Smooth muscle cell (in vitro differentiated cells): ENCODE results near the gene NXPH3. TPM values are rescaled to one million over a fixed set of nuclear protein-coding genes. Genes with fewer than 3 reads are reported as not detected.

ENCODE experiments used
- DNase-seq: peaks from one replicate; lab custom pipeline; 2025; ENCODE audit not compliant: unreplicated experiment; lab: John Stamatoyannopoulos, UW
- H2AFZ ChIP-seq: fragments of 200-600 bp; sonication (generic); 2 replicates; pipeline ENCODE4 v1.6.0; 2016; ENCODE audit warnings: antibody characterized with exemption, low read depth, mild to moderate bottlenecking
- H3F3A ChIP-seq: fragments of 200-600 bp; sonication (generic); 2 replicates; pipeline ENCODE4 v1.6.0; 2017; ENCODE audit warnings: antibody characterized with exemption, low read depth
- H3K27ac ChIP-seq: fragments of 200-600 bp; sonication (generic); 2 replicates; pipeline ENCODE4 v1.5.1; 2016; ENCODE audit warnings: low read depth, mild to moderate bottlenecking
- H3K27me3 ChIP-seq: fragments of 200-600 bp; sonication (generic); 2 replicates; pipeline ENCODE4 v1.6.1; 2016; ENCODE audit warnings: low read depth, mild to moderate bottlenecking
- H3K36me3 ChIP-seq: fragments of 200-600 bp; sonication (generic); 2 replicates; pipeline ENCODE4 v1.5.1; 2016; ENCODE audit warnings: low read depth
- H3K4me1 ChIP-seq: fragments of 200-600 bp; sonication (generic); 2 replicates; pipeline ENCODE4 v1.5.1; 2016; ENCODE audit warnings: low read depth
- H3K4me2 ChIP-seq: fragments of 200-600 bp; sonication (generic); 2 replicates; pipeline ENCODE4 v1.6.0; 2016; ENCODE audit warnings: mild to moderate bottlenecking
- H3K4me3 ChIP-seq: fragments of 200-600 bp; sonication (generic); 2 replicates; pipeline ENCODE4 v1.5.1; 2016; ENCODE audit warnings: mild to moderate bottlenecking
- H3K79me2 ChIP-seq: fragments of 200-600 bp; sonication (generic); 2 replicates; pipeline ENCODE4 v1.6.0; 2016; ENCODE audit warnings: low read depth, mild to moderate bottlenecking
- H3K9ac ChIP-seq: fragments of 200-600 bp; sonication (generic); 2 replicates; pipeline ENCODE4 v1.6.0; 2016; ENCODE audit warnings: low read depth
- H3K9me3 ChIP-seq: fragments of 200-600 bp; sonication (generic); replicated peaks from 2 replicates; pipeline ENCODE4 v1.5.1; 2016; ENCODE audit warnings: low read depth
- H4K20me1 ChIP-seq: fragments of 200-600 bp; sonication (generic); 2 replicates; pipeline ENCODE4 v1.6.0; 2016; ENCODE audit warnings: low read depth
- WGBS: methylation state at CpG from one replicate; pipeline ENCODE4 v1.1.7; 2016; ENCODE audit warnings: low lambda C conversion rate; 5-methylcytosine and 5-hydroxymethylcytosine counted together
- polyA plus RNA-seq: library from polyadenylated mRNA; unstranded; fragments of >200 nt; fragmentation: Nextera tagmentation; extraction: Ambion mirVana; gene quantifications from 2 replicates; pipeline ENCODE4 v1.2.1, GENCODE V29; 2016
- total RNA-seq: library from RNA; depleted of rRNA; stranded (reverse); fragments of >200 nt; gene quantifications from 2 replicates; pipeline ENCODE4 v1.2.3, GENCODE V29; 2014
- TF ChIP-seq, protein P1 (sequence below): fragments of 200-600 bp; sonication (generic); IDR thresholded peaks from 2 replicates; pipeline ENCODE4 v1.5.1; 2017; ENCODE audit warnings: borderline replicate concordance, mild to moderate bottlenecking, antibody characterized with exemption; ENCODE audit not compliant: insufficient read depth, poor library complexity, severe bottlenecking

The NXPH3 gene
- total and polyA plus RNA-seq, 2 experiments from 2014 or later: 1.5 to 3.6 TPM

DNA sequence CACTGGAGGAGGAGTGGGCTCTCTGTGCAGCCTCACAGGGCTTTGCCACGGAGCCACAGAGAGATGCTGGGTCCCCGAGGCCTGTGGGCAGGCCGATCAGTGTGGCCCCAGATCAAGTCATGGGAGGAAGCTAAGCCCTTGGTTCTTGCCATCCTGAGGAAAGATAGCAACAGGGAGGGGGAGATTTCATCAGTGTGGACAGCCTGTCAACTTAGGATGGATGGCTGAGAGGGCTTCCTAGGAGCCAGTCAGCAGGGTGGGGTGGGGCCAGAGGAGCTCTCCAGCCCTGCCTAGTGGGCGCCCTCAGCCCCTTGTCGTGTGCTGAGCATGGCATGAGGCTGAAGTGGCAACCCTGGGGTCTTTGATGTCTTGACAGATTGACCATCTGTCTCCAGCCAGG lies 3.9 kb downstream of the NXPH3 start:
- no peaks in the 10 kb centered on the region for H3K79me2 ChIP-seq
- no peaks in the 10 kb centered on the region for H4K20me1 ChIP-seq
- H3F3A ChIP-seq: no peaks in the 10 kb centered on the region
- TF ChIP-seq, protein P1, sequence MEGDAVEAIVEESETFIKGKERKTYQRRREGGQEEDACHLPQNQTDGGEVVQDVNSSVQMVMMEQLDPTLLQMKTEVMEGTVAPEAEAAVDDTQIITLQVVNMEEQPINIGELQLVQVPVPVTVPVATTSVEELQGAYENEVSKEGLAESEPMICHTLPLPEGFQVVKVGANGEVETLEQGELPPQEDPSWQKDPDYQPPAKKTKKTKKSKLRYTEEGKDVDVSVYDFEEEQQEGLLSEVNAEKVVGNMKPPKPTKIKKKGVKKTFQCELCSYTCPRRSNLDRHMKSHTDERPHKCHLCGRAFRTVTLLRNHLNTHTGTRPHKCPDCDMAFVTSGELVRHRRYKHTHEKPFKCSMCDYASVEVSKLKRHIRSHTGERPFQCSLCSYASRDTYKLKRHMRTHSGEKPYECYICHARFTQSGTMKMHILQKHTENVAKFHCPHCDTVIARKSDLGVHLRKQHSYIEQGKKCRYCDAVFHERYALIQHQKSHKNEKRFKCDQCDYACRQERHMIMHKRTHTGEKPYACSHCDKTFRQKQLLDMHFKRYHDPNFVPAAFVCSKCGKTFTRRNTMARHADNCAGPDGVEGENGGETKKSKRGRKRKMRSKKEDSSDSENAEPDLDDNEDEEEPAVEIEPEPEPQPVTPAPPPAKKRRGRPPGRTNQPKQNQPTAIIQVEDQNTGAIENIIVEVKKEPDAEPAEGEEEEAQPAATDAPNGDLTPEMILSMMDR: no peak
- no peak overlapping the region for H3K4me3 ChIP-seq
- no peaks in the 10 kb centered on the region for H3K4me1 ChIP-seq
- no peak overlapping the region for H3K9ac ChIP-seq
- H3K36me3 ChIP-seq: no peaks in the 10 kb centered on the region
- 89% methylated on average over 5 of the region's 5 CpGs for WGBS
- DNase-seq: no peak
- no peaks in the 10 kb centered on the region for H3K9me3 ChIP-seq
- no peak overlapping the region for H3K27ac ChIP-seq
- H2AFZ ChIP-seq: no peak overlapping the region
- no peaks in the 10 kb centered on the region for H3K27me3 ChIP-seq
- no peak overlapping the region for H3K4me2 ChIP-seq

DNA sequence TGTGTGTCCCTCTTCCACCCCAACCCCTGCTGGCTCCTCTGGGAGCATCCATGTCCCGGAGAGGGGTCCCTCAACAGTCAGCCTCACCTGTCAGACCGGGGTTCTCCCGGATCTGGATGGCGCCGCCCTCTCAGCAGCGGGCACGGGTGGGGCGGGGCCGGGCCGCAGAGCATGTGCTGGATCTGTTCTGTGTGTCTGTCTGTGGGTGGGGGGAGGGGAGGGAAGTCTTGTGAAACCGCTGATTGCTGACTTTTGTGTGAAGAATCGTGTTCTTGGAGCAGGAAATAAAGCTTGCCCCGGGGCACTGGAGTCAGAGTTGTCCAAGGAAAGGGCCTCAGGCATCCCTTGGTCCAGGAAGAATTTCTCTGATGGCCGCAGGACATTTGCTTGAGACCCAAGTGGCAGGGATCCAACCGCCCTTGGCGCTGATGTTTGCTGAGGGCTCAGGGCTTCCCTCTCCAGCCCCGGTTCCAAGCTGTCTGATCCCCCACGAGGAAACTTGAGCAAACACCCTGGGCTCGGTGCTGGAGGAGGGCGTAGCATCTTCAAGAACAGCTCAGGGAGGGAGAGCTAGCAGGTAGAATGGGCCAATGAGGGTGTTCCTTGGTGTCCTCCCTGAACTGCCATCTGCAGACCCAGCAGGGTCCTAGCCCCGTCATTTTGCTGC lies 4.5 kb downstream of the NXPH3 start:
- 90% methylated on average over 19 of the region's 21 CpGs for WGBS
- H4K20me1 ChIP-seq: no peaks in the 10 kb centered on the region
- no peaks in the 10 kb centered on the region for H3F3A ChIP-seq
- no peaks in the 10 kb centered on the region for H3K27me3 ChIP-seq
- no peak overlapping the region for H2AFZ ChIP-seq
- TF ChIP-seq, protein P1: no peak
- H3K4me2 ChIP-seq: no peak overlapping the region
- no peaks in the 10 kb centered on the region for H3K9me3 ChIP-seq
- no peaks in the 10 kb centered on the region for H3K4me1 ChIP-seq
- H3K4me3 ChIP-seq: no peak overlapping the region
- H3K27ac ChIP-seq: no peak overlapping the region
- H3K9ac ChIP-seq: no peak overlapping the region
- H3K36me3 ChIP-seq: no peaks in the 10 kb centered on the region
- DNase-seq: no peak
- no peaks in the 10 kb centered on the region for H3K79me2 ChIP-seq

GRCh38 chr17:49580981-49581647 lies 5.4 kb downstream of the NXPH3 start:
- TF ChIP-seq, protein P1: no peak
- no peaks in the 10 kb centered on the region for H4K20me1 ChIP-seq
- H3K36me3 ChIP-seq: no peaks in the 10 kb centered on the region
- WGBS: 88% methylated on average over 12 of the region's 12 CpGs
- no peaks in the 10 kb centered on the region for H3K4me1 ChIP-seq
- H2AFZ ChIP-seq: no peak overlapping the region
- no peak overlapping the region for H3K4me3 ChIP-seq
- H3K9me3 ChIP-seq: no peaks in the 10 kb centered on the region
- no peaks in the 10 kb centered on the region for H3K27me3 ChIP-seq
- no peak overlapping the region for H3K27ac ChIP-seq
- H3K79me2 ChIP-seq: no peaks in the 10 kb centered on the region
- H3K4me2 ChIP-seq: no peak overlapping the region
- DNase-seq: no peak
- H3K9ac ChIP-seq: no peak overlapping the region
- H3F3A ChIP-seq: no peaks in the 10 kb centered on the region

- Histone ChIP-seq H3K4me2 (no peak overlapping the region), H4K20me1 (no peaks in the 10 kb centered on the region), H3K9ac (no peak overlapping the region), H3K9me3 (no peaks in the 10 kb centered on the region), H3K4me1 (no peaks in the 10 kb centered on the region), H3K27ac (no peak overlapping the region), H2AFZ (no peak overlapping the region), H3F3A (no peaks in the 10 kb centered on the region), H3K27me3 (no peaks in the 10 kb centered on the region), H3K36me3 (no peaks in the 10 kb centered on the region), H3K4me3 (no peak overlapping the region), H3K79me2 (no peaks in the 10 kb centered on the region)
- TF ChIP-seq, protein P1: no peak
- WGBS: 87% methylated on average over 6 of the region's 6 CpGs
- DNase-seq: no peak
Measured at GRCh38 chr17:49581648-49581998, 6.0 kb downstream of the NXPH3 start.
